HUES6 (cell line): ENCODE results near the gene PCMTD2.
"Not testable (repeated sequence)": the region's sequence is repeated elsewhere in the genome, so short reads cannot be mapped to it uniquely, and the experiment has no call there.

ENCODE experiments used
- H3K27ac ChIP-seq: 2 replicates; pipeline ENCODE4 v1.7.0; 2013; ENCODE audit warnings: low read depth, mild to moderate bottlenecking, low read length, inconsistent platforms
- H3K27me3 ChIP-seq: 2 replicates; pipeline ENCODE4 v1.6.1; 2013; ENCODE audit warnings: low read length; ENCODE audit not compliant: control insufficient read depth, insufficient read depth
- H3K36me3 ChIP-seq: 2 replicates; pipeline ENCODE4 v1.6.1; 2013; ENCODE audit warnings: low read length; ENCODE audit not compliant: control insufficient read depth, insufficient read depth
- H3K4me1 ChIP-seq: 2 replicates; pipeline ENCODE4 v1.6.1; 2013; ENCODE audit warnings: low read length; ENCODE audit not compliant: control insufficient read depth, insufficient read depth
- H3K4me3 ChIP-seq: 2 replicates; pipeline ENCODE4 v1.5.1; 2013; ENCODE audit warnings: low read depth, low read length
- H3K9ac ChIP-seq: one replicate; pipeline ENCODE4 v1.6.1; 2013; ENCODE audit warnings: mild to moderate bottlenecking, low read length
- H3K9me3 ChIP-seq: 2 replicates; pipeline ENCODE4 v1.6.1; 2013; ENCODE audit warnings: low read depth, low read length; ENCODE audit not compliant: control insufficient read depth, insufficient read depth

Gene PCMTD2

GRCh38 chr20:64233725-64234124 is 21.8 kb upstream of the PCMTD2 start:
- H3K27ac ChIP-seq = no peak overlapping the region
- H3K4me1 ChIP-seq = no peaks in the 10 kb centered on the region
- H3K4me3 ChIP-seq = no peak overlapping the region
- 0 out of 2 replicates have a peak, but pooled peaks cover 12% of the 10 kb centered on the region for H3K9me3 ChIP-seq
- no peaks in the 10 kb centered on the region for H3K36me3 ChIP-seq
- no peaks in the 10 kb centered on the region for H3K27me3 ChIP-seq
- H3K9ac ChIP-seq = no peak overlapping the region

GRCh38 chr20:64234291-64234791 is 21.2 kb upstream of the PCMTD2 start:
- no peaks in the 10 kb centered on the region for H3K4me1 ChIP-seq
- no peak overlapping the region for H3K4me3 ChIP-seq
- no peak overlapping the region for H3K27ac ChIP-seq
- H3K9ac ChIP-seq = no peak overlapping the region
- no peaks in the 10 kb centered on the region for H3K36me3 ChIP-seq
- H3K27me3 ChIP-seq = no peaks in the 10 kb centered on the region
- 0 out of 2 replicates have a peak, but pooled peaks cover 12% of the 10 kb centered on the region for H3K9me3 ChIP-seq

DNA sequence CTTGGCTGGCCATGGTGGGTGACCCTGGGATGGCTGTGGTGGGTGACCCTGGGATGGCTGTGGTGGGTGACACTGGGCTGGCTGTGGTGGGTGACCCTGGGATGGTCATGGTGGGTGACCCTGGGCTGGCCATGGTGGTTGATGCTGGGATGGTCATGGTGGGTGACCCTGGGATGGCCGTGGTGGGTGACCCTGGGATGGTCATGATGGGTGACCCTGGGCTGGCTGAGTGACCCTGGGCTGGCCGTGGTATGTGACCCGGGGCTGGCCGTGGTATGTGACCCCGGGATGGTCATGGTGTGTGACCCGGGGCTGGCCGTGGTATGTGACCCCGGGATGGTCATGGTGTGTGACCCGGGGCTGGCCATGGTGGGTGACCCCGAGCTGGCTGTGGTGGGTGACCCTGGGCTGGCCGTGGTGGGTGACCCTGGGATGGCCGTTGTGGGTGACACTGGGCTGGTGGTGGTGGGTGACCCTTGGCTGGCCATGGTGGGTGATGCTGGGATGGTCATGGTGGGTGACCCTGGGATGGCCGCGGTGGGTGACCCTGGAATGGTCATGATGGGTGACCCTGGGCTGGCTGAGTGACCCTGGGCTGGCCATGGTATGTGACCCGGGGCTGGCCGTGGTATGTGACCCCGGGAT is 20.5 kb upstream of the PCMTD2 start:
- H3K9me3 ChIP-seq = 0 out of 2 replicates have a peak, but pooled peaks cover 12% of the 10 kb centered on the region
- H3K4me1 ChIP-seq, H3K4me3 ChIP-seq, H3K27ac ChIP-seq, H3K36me3 ChIP-seq, H3K9ac ChIP-seq, H3K27me3 ChIP-seq: not testable (repeated sequence)

DNA sequence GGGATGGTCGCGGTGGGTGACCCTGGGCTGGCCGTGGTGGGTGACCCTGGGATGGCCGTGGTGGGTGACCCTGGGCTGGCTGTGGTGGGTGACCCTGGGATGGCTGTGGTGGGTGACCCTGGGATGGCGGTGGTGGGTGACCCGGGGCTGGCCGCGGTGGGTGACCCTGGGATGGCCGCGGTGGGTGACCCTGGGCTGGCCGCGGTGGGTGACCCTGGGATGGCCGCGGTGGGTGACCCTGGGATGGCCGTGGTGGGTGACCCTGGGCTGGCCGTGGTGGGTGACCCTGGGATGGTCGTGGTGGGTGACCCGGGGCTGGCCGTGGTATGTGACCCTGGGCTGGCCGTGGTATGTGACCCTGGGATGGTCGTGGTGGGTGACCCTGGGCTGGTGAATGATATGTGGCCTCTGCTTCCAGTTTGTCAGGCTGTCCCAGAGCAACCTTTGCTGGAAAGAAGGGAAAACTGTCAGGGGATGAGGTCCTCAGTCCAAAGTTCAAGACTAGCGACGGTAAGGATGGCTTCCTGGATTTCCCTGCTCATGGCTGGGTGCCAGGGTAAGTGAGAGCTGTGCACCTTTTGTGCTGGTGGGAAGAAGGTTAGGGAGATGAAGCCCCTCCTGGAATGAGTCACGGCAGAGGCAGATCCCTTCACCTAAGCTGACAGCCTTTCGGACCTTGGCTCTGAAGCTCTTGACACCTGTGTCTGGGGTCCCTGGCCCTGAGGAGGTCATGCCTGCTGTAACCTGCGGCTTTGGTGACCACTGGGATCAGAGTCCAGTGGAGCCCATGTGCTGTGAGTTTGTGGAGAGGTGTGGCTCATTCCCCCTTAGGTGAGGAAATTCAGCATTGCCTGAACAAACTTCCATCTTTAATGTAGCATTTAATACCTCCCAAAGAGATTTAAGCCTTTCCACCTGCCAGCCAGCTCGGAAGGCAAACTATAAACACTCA is 19.1 kb upstream of the PCMTD2 start:
- H3K4me3 ChIP-seq = no peak overlapping the region
- H3K9me3 ChIP-seq = peaks cover 12% of the 10 kb centered on the region; the same call in 1 of the 2 replicates
- H3K36me3 ChIP-seq = no peaks in the 10 kb centered on the region
- no peak overlapping the region for H3K9ac ChIP-seq
- no peak overlapping the region for H3K27ac ChIP-seq
- H3K27me3 ChIP-seq = no peaks in the 10 kb centered on the region
- no peaks in the 10 kb centered on the region for H3K4me1 ChIP-seq

DNA sequence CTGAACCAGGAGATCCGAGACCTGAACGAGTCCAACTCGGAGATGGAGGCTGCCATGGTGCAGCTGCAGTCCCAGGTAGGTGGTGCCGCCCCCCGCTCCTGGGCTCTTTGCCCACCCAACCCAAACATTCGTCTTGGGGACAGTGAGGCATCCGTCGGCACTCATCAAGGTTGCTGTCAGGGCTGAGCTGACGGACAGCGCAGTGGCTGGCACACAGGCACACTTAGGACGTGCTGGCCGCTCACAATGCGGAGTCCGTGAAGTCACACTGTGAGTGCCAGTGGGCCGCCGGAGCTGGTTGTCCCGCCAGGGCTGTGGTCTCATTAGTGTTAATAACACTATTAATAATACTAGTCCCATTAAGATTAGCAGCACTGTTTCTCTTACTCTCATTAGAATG is 18.2 kb upstream of the PCMTD2 start:
- Histone ChIP-seq H3K9ac (no peak overlapping the region), H3K4me1 (no peaks in the 10 kb centered on the region), H3K4me3 (no peak overlapping the region), H3K27ac (no peak overlapping the region), H3K9me3 (peaks cover 12% of the 10 kb centered on the region; the same call in 1 of the 2 replicates), H3K36me3 (no peaks in the 10 kb centered on the region), H3K27me3 (no peaks in the 10 kb centered on the region)

DNA sequence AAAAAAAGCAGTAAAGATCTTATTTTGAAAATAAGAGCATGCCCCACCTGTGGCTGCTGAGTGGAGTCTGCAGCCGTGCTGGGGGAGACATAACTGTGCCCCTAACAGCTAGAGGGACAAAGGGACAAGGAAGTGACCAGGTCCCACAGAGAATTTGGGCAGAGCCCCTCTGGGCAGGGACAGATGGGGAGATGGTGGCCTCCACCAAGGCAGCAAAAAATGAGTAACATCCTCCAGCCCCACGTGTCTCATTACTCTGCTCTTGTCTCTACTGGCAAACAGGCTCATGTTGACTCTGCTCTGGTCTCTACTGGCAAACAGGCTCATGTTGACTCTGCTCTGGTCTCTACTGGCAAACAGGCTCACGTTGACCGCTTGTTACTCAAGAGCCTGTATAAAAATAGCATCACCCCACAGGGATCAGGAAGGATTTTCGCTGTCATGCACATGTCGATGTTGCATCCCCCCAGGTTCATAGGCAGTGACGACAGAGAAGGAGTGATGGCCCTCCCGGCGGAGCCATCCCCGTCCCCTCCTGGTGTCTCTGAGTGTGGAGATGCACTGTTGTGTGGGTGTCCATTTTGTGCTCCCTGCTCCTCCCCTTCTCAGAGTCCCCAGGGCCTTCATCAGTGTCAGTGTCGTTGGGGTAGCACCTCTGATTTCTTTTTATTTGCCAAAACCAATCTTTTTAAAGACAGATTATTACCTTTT is 17.3 kb upstream of the PCMTD2 start:
- Histone ChIP-seq H3K27me3 (no peaks in the 10 kb centered on the region), H3K9ac (no peak overlapping the region), H3K36me3 (no peaks in the 10 kb centered on the region), H3K9me3 (peaks cover 12% of the 10 kb centered on the region; the same call in 1 of the 2 replicates), H3K4me1 (no peaks in the 10 kb centered on the region), H3K27ac (no peak overlapping the region), H3K4me3 (no peak overlapping the region)

DNA sequence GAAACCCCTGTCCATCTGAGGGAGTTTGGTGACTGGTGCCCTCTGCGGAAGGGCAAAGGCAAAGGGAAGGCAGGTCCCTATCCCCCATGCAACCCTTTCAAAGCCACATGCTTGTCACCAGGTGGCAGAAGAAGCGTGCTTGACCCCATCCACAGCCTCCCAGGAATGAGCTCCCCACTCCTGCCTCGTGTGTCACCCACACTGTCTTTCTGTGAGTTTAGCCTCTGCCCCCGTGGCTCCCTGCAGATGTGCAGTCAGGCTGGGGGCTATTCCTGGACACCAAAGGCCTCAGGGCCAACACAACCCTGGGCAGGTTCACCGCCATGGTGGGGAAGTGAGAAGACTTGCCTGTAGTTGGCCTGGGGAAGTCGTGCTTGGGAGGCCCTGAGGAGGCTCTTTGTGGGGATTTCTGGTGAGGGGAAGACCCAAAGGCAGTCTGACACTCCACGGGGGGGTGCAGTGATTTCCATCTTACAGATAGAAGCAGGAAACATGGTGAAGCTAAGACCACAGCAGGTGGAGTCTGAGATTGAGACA is 16.6 kb upstream of the PCMTD2 start:
- Histone ChIP-seq H3K9ac (no peak overlapping the region), H3K27me3 (no peaks in the 10 kb centered on the region; the same call in 1 of the 2 replicates), H3K4me1 (no peaks in the 10 kb centered on the region)

GRCh38 chr20:64239449-64240242 is 15.9 kb upstream of the PCMTD2 start:
- H3K4me3 ChIP-seq = no peak overlapping the region
- H3K27me3 ChIP-seq = no peaks in the 10 kb centered on the region; the same call in 1 of the 2 replicates
- peaks cover 4% of the 10 kb centered on the region; the same call in 1 of the 2 replicates for H3K9me3 ChIP-seq
- H3K9ac ChIP-seq = no peak overlapping the region
- no peaks in the 10 kb centered on the region for H3K36me3 ChIP-seq
- H3K27ac ChIP-seq = no peak overlapping the region
- no peaks in the 10 kb centered on the region for H3K4me1 ChIP-seq

More for the DNA sequence above, 16.6 kb upstream of the PCMTD2 start:
- no peak overlapping the region for H3K27ac ChIP-seq
- peaks cover 8% of the 10 kb centered on the region; the same call in 1 of the 2 replicates for H3K9me3 ChIP-seq
- H3K36me3 ChIP-seq = no peaks in the 10 kb centered on the region
- H3K4me3 ChIP-seq = no peak overlapping the region

DNA sequence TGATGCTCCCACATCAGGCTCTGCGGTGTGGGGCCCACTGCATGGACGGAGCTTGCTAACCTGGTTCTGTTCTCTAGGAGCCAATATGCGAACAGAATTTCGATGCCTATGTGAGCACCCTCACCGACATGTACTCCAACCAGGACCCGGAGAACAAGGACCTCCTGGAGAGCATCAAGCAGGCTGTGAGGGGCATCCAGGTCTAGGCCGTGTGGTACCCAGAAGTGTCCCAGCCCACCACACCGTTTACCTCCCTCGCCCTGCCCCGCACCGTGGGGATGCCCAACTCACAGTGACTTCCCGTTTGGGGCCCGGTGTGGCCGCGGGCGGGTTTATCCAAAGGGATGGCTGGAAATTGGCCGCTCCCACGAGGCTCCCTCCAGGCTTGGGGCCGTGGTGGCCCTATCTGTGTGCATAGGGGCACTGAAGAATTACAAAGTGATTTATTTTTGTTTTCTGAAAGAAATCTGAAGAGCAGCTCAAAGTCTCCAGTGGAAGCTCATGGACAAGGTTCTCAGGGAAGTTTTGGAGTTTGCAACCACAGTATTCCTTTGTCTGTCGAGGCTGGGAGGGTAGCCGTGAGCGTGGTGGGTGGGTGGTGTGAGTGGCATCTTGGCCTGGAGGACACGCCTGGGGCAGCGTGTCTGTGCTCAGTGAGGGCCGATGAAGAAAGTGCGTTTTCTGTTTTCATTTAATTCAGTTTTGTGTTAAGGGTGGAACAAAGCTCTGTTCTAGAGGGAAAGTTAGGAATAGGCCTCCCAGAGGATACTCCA is 15.1 kb upstream of the PCMTD2 start:
- Histone ChIP-seq H3K4me3 (no peak overlapping the region), H3K27me3 (no peaks in the 10 kb centered on the region; the same call in 1 of the 2 replicates)

More for the DNA sequence above, 15.1 kb upstream of the PCMTD2 start:
- Histone ChIP-seq H3K36me3 (no peaks in the 10 kb centered on the region), H3K9me3 (peaks cover 4% of the 10 kb centered on the region; the same call in 1 of the 2 replicates), H3K9ac (no peak overlapping the region), H3K4me1 (no peaks in the 10 kb centered on the region), H3K27ac (no peak overlapping the region)
